CD4-positive, alpha-beta T cell treated with Interferon alpha-2 for 1 hour (primary cell): ENCODE measurements around the gene ARSB.

Source experiments
- DNase-seq, 2 donors: peaks; one replicate each; pipeline ENCODE4 v3.0.0-alpha.2; 2020 to 2022

The ARSB gene

DNA sequence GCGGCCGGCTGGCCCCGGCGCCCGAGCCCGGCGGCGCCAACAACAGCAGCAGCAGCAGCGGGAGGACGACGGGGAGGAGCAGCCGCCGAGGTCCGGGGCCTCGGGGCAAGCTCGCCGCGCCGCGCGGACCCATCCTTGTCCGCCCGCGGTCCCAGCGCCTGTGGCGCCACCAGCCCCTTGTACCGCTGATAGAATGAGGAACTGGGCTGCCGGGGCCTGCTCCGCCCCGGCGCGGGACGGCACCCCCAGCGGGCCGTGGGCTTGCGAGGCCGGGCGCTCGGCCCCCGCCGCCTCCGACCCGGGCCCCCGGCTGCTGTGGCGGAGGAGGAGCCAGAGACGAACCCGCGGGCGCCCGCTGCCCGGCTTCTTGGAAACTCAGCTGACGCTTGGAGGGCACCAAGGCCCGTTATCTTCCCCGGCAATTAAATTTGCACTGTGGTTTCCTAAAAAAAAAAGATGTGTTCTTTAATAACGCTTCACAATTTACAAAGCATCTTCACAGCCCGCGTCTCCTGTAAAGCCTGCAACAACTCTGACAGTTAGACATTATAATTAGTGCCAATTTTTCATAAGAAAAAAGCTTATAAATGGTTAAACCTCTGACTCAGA lies at the start of gene ARSB:
ARSB (minus strand) TSS at position 195 of the 609 bp plus-strand sequence; CDS start at position 133, 62 bp downstream.
- DNase-seq, result peak; percentile 68 to 71

DNA sequence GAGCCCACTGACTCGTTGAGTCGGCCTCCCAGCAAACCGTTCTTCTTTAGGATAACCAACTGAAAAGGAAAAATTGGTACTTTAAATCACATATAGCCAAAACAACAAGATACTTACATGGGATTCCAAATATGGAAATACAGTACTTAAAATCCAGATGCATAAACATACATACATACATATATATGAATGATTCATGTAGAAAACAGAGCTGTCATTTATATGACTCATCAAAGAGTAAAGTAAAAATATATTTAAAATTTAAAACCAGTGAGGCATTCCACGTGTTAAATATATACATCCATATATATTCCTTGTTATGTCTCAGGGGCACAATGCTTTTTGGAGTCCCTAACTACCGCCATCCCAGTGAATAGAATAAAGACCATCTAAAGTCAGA lies 47.7 kb upstream of the ARSB start:
- DNase-seq, result no peak

DNA sequence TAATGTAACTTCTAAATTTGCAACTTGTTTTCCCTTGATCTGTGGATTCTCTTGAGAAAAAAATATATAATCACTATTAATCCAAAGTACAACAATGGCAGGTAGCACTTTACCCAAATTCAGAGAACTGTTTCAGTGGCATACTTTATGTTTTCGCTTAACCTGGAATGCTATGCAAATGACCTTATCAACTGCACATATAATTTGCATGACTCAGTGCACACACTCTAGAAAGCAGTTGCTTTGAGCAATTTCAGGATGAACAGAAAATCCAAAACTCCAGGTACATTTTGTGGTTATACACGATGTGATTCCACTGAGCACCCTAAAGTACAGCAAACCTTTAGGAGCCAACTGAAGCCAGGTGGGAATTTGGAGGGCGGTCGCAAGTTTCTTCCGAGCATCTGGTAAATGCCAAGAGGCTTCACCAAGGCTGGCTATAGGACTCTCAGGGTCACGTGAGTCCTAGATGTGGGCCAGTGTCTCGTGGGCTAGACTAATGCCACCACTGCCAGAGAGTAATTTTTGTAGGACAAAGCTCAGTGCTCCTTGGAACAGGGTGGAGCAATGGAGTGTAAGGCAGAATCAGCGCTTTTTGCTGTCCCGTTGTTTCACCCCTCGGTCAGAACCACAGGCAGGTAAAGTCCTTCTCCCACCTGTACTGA lies 47.1 kb upstream of the ARSB start:
- no peak for DNase-seq

DNA sequence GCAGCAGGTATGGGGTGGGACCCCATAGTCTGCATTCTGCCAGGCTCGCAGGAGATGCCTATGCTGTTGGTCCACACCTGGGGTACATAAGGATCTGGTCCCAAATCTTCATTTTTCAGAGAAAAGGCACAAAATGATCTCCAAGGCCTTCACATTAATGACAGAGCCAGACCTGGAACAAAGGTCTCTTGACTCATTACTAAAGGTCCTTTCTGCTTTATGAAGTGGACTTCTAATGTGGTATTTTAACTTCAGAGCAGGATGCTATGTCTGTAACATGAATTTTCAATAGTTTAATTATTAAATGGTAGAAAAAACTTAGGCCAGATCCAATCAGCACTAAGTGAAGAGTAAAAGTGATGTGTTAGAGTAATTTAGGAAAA lies 46.4 kb upstream of the ARSB start:
- no peak for DNase-seq

DNA sequence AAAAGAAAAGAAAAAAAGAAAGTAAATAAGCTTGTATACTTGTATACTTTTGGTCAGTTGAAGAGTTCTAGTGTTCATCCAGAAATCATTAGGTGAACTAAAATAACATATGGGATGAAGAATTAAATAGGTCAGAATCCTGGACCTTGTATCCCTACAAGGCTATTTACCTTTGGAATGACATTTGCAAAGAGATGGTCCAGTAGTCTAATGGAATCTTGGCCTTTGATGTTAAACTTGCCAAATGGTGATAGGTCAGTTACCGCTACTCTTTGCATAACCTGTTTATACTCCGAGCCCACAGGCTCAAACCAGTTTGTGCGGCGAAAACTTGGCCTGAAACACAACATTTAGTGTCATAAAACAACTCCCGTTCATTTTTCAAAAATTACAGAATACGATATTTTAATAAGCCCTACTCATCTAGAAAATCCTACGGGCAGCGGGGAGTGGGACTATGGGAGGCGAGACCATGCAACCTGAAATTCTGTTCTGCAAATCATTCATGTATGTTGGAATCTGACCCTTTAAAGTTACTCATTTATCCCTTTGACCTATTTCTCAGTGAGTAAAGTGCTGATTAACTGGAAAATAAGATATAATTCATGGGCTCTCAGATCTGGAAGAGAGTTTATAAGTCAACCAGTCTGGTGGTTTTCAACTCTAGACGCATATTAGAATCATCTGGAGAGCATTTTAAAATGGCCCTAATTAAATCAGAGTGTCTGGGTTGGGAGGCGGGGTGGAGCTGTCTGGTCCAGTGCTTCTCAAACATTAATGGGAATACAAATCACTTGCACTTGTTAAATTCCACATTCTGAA lies 45.8 kb upstream of the ARSB start:
- no peak for DNase-seq

DNA sequence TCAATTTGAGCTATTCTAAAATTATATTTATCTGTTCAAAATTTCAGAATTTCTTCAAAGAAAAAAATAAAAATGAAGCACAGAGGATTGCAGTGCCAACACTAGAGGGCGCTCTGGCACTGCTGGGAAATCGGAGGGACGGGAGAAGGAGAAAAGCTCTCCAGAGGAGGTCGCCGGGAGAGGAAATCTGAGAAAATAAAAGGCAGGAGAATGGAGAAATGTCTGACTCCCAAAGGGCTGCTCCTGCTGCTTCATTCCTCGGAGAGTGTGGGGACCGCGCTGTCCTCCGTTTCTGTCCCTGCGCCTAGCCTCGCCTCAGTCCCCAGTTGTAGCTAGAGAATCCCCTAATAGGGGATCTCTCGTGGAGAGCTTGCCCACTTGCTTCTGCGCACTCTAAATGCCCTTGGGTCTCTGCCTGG lies 40.0 kb upstream of the ARSB start:
- DNase-seq, result peak; percentile 3 to 43

DNA sequence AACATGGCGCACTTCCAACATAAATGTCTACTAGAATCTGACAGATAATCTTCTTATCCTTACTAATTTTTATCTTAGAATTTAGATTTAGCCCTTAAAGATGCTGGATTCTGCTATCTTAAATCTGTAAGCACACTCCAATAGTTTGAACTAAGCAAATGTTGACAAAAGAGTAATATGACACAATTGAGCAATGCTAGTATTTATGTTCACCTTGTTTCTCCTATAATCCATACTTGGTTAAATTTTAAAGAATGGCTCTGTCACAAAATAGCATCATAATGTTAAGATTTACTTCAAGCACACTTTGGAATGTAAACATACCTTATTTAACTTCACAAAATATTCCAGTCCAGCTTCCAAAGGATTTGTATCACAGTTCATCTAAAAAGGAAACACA lies 38.8 kb upstream of the ARSB start:
- no peak for DNase-seq

DNA sequence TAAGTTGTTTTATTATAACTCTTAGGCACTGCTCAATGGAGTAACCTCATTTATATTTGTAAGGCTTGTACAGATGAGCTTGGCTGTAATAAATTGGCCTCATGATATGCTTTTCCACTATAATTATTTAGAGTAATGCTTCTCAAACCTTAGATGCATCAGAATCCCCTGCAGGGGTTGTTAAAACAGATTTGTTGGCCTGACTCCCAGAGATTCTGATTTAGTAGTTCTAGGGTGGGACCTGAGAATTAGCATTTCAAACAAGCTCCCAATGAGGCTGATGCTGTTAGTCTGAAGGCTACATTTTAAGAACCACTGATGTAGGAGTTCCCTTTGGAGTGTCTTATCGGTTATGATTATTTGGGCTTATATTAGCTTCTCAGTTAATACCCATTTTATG lies 38.2 kb upstream of the ARSB start:
- DNase-seq, result no peak

DNA sequence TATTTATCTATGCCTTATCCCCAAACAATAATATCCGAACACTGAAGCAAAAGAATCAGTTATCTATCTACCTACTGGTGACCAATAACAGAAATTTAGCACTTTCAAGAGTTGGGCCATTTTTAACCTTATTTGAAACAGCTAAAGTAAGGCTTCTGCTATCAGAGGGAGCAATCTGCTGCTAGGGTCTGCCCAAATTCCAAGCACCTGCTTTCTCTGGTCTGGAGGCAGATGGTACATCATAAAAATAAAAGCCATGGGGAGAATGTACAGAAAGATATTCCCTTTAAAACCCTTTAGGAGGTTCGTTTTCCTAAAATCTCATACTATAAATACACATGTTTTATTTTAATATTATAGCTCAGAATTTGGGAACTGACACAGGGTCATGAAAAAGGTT lies 37.7 kb upstream of the ARSB start:
- no peak for DNase-seq

DNA sequence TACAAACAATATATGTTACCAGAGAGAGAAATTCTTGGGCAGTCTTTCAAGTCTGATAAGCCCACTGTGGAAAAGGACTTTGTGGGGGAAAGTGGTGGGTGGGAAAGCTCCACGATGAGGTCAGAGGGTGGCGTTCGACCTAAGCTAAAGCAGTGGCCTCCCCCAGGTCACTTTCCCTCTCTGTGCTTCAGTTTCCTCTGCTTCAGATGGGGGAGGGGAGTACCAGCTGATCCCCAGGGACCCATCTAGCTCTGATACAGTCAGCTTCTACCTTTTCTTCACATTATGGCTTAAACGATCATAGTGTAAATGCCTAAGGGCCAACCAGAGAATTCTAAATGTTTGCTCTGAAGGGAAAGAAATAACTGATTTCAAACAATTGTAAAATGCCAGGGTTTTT lies 36.6 kb upstream of the ARSB start:
- DNase-seq, result no peak

DNA sequence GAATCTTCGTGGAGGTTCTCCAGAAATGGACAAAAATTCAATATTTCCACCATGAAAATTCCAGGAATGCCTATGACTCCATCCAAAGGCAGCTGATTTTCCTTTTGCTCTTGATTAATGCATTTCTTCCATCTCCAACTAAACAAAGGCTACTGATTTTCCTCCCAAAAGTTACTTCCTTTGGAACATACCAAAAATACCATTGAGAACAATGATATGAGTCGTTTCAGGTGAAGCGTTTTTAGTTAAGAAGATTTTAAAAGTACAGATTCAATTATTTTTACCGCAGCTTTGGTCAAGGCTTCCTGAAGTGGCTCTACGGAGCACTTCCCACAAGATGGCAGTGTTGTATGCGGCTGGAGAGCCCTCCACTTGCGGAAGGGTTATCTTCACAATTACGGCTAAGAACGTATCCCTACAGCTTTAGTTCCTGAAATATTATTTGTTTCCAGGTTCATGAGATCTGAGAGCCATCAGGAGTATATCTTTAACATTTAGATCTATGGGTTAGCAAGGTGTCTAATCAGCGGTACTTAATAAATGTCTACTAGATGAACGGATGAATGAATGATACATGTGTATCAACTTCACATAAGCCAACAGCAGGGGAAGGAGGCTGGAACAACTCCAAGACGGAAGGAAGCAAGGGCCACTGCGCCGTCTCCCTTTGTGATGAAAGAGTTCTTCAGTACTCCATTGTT lies 35.9 kb upstream of the ARSB start:
- DNase-seq, result peak; percentile 24 to 47

DNA sequence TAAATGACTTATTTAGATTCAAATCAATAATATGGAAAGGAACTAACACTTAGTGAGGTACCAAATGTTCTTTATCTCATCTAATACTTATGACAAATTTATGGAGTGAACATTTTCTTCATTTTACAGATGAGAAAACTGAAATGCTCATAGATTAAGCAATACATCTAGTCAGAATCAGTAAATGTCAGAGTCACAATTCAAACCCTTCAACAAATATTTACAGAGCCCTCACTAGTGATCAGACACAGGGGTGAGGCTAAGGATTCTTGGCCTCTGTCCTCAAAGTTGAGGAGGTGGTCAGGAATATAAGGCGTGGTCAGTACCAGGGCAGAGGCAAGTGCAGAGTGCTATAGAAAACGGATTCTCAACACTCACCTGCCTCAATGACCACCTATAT lies 29.5 kb upstream of the ARSB start:
- DNase-seq, result no peak

DNA sequence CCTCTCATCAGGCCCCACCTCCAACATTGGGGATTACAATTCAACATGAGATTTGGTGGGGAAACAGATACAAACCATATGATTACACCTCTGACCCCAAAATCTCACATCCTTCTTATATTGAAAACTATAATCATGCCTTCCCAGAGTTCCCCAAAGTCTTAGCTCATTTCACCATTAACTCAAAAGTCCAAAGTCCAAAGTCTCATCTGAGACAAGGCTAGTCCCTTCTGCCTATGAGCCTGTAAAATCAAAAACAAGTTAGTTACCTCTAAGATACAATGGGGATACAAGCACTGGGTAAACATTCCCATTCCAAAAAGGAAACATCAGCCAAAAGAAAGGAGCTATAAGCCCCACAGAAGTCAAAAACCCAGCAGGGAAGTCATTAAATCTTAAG lies 26.8 kb upstream of the ARSB start:
- no peak for DNase-seq

DNA sequence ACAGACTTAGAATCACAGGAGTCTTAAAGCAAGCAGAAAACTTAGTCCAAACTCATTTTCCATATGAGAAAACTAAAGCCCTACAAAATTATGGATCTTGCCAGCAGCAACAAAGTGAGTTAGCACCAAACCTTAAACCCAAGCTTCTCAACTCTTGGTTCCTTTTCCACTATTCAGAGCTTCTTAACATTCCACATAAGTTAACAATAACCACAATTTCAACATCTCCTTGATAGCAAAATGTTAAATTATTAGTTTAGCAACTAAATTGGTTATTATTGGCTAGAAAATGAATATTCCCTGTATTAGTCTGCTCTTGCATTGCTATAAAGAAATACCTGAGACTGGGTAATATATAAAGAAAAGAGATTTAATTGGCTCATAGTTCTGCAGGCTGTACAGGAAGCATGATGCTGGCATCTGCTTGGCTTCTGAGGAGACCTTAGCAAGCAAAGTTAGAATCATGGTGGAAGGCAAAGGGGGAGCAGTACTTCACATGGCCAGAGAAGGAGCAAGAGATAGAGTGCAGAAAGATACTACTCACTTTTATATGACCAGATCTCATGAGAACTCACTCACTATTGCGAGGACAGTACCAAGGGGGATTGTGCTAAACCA lies 26.2 kb upstream of the ARSB start:
- DNase-seq, result no peak

DNA sequence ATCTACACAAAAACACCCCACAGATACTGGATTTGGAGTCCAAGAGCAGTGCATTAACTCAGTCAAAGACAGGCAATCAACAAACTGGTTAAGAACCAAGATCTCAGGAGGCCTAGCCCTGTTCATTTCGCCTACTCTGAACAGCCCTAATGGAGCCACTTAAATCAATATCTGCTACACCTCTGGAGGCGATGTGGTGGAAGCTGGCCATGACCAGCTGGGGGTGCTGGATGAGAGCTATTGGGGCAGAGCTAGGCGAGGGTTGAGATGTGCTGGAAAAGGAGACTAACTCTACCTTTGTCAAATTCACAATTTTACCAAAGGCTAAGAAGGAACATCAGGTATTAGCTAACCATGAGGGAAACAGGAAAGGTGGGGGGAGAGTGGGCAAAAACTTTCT lies 23.3 kb upstream of the ARSB start:
- DNase-seq, result no peak

DNA sequence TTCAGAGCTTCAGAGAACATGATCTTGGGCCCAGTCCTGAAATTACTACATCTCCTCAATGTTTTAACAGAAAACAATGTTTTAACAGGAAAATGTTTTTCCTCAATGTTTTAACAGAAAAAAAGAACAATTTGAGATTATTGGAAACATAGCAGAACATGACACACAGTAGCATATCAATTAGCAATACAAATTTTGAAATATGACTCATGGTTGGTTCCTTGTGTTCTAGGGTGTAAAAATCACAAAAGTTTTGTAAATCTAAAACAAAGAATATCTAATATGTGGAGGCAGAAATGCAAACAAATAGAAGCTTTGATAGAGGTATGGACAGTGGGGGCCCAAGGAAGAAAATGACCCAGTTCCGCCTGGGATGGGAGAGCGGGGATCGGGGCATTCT lies 22.8 kb upstream of the ARSB start:
- DNase-seq, result no peak

DNA sequence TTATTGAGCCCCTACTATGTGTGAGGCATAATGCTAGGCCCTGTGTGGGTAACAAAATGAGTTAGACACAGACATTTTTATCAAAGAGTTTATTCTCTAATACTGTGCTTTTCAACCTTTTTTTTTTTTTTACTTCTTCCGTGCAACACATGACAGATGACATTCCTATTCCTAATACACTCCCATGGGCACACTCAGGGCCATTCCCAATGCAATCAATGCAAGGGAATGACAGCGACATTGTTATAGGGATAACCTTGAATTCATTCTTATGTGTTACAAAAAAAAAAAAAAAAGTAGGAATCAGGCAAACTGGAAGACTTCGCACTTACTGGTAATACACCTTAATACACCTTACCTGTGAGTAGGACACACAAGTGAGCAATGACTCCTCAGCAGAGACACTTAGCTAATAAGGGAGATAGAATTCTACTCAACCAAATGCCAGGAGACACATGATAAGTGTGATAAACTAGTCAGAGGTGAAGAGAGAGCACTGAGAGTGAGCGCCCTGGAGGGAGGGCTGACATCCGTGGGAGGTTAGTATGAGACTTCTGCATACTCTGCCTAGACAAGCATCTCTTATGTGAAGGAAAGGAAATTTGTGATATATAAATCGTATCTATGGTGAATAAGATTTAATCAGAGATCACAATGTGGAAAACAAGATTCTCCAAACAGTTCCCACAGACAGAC lies 21.0 kb upstream of the ARSB start:
- no peak for DNase-seq

DNA sequence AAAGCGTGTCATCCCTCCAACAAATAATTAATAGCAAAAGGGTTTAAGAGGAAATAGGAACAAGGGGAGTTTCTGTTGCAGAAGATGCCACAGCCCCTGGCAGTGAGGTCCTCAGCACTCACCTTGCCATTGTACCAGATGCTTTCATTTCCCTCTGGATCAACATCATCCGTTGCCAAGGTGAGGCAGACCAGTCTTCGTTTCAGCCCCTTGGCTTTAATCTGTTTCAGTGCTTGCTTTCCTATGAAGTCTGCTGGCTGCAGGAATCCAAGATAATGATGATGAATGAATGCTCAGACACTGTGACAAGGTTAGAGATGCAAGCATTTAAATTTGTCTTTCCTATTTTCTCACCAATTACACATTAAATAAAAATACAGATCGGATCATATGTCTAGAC lies 20.0 kb upstream of the ARSB start:
- DNase-seq, result no peak

DNA sequence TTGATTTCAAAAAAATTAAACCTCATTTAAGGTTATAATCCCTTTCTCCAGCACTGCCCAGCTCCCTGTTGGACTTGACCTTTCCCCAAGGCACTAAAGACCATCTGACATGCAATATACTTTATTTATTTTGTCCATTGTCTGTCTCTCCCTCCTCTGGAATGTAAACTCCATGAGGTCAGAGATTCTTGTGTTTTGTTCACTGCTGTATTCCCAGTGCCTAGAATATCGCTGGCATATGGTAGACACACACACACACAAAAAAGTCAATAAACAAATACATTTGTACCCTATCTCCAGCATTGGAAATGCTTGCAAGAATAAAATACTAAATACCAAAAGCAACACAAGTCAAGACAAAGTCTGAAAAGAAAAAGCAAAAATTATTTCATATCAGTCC lies 17.3 kb upstream of the ARSB start:
- no peak for DNase-seq

DNA sequence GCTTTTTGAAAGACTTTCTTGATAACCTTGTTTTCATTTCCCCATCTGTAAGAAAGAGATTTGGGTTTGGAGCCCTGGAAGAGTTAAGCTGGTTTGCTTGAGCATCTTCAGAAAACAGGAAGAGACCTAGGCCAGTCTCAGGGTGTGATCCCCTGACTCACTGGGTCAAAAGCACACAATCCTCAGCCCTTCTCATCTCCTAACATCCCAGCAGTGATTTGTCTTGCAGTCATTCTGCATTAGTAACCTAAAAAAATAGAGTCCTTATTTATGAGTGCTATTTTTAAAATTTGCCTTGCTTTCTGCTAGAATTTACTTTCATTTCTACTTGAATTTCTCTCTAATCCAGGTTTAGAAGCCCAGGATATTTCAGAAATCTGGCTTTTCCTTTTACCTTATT lies 16.4 kb upstream of the ARSB start:
- DNase-seq, result no peak

DNA sequence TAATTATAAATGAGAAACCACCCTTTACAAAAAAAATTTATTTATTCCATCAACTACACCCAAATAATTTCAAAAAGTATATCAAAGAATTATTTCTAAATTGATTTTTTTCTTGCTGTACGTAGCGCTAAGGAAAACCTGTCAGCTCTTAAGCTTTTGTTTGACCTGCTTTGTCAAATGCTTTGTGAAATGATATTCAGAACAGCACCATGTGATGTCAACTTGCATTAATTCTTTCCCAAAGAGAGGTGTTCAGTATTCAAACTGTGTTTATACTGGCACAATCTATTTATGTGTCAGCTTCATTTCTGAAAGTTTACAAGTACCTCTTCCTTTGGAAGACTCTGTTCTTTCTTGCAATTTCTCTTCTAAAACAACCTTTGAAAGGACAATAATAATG lies 12.0 kb upstream of the ARSB start:
- DNase-seq, result no peak

DNA sequence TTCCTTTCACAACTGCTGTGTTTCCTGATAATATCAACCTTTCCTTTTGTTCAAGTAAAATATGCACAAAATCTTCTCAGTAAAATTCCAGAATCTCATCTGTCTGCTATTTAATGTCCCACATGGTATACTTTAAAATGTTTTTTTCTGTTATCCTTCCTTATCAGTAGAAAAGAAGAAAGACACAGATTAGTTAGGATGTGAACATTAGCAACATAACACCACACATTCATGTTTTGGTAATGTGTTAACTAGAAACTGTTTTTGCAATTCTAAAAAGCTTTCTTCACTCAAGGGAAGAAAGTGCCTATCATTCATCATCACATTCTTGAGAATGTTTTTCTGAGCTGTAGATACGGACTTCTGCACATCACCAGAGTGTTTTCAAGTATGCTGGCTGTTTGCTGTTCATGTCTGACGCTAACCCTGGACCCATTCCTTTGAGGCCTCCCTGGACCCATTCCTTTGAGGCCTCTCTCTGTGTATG lies 10.5 kb upstream of the ARSB start:
- DNase-seq, result no peak
